A673 (cell line): Measurements from ENCODE around the gene OR52E6. TPM values are rescaled to one million over a fixed set of nuclear protein-coding genes. Genes with fewer than 3 reads are reported as not detected.
A peak's percentile ranks its signal among the peaks of the same experiment; 100 is the strongest.

Source experiments
- BruUV-seq: library from RNA; stranded (reverse); fragments of 400-500 nt; replicated peaks from 2 replicates; lab custom pipeline; 2021; lab: Mats Ljungman, UMichigan
- CTCF ChIA-PET: fragments of 300-600 bp; sonication (Branson Sonifier 250); formaldehyde crosslinking; loops from one replicate; lab custom pipeline; 2022; ENCODE audit warnings: antibody characterized with exemption; lab: Charles Lee
- POLR2A ChIA-PET: fragments of 300-600 bp; sonication (Branson Sonifier 250); formaldehyde crosslinking; loops from one replicate; lab custom pipeline; 2022; ENCODE audit warnings: antibody characterized with exemption; ENCODE audit not compliant: low non-redundant PET; lab: Charles Lee
- DNase-seq: peaks from one replicate; pipeline ENCODE4 v3.0.0-alpha.2; 2015; ENCODE audit warnings: low spot score
- H3K27ac ChIP-seq: fragments of 200-600 bp; sonication (generic); 2 replicates; pipeline ENCODE4 v1.5.1; 2016; ENCODE audit warnings: mixed run types, low read depth, mild to moderate bottlenecking, mixed read lengths, antibody characterized with exemption, low read length; ENCODE audit not compliant: poor library complexity, severe bottlenecking
- H3K27me3 ChIP-seq: fragments of 200-600 bp; sonication (generic); replicated peaks from 2 replicates; pipeline ENCODE4 v1.6.1; 2017; ENCODE audit warnings: mixed run types, low read depth, mild to moderate bottlenecking, mixed read lengths, antibody characterized with exemption, low read length; ENCODE audit not compliant: insufficient read depth, poor library complexity
- H3K36me3 ChIP-seq: fragments of 200-600 bp; sonication (generic); 2 replicates; pipeline ENCODE4 v1.6.1; 2016; ENCODE audit warnings: mixed run types, mild to moderate bottlenecking, mixed read lengths, antibody characterized with exemption, low read length; ENCODE audit not compliant: insufficient read depth, poor library complexity, severe bottlenecking
- H3K4me1 ChIP-seq: fragments of 200-600 bp; sonication (generic); 2 replicates; pipeline ENCODE4 v1.6.1; 2017; ENCODE audit warnings: mixed run types, mild to moderate bottlenecking, mixed read lengths, antibody characterized with exemption, low read length; ENCODE audit not compliant: insufficient read depth, poor library complexity, severe bottlenecking
- H3K4me3 ChIP-seq: fragments of 200-600 bp; sonication (generic); 2 replicates; pipeline ENCODE4 v1.5.1; 2016; ENCODE audit warnings: low read depth, mixed run types, mild to moderate bottlenecking, mixed read lengths, low read length; ENCODE audit not compliant: poor library complexity, severe bottlenecking
- H3K9me3 ChIP-seq: fragments of 200-600 bp; sonication (generic); 2 replicates; pipeline ENCODE4 v1.6.1; 2016; ENCODE audit warnings: mixed run types, low read depth, mild to moderate bottlenecking, mixed read lengths, antibody characterized with exemption, low read length; ENCODE audit not compliant: poor library complexity, severe bottlenecking
- EZH2 ChIP-seq: fragments of 200-600 bp; sonication (generic); IDR thresholded peaks from 2 replicates; pipeline ENCODE4 v1.6.1; 2017; ENCODE audit warnings: borderline replicate concordance, low read depth, mild to moderate bottlenecking, mixed read lengths, antibody characterized with exemption, low read length; ENCODE audit not compliant: poor library complexity, severe bottlenecking
- intact Hi-C: fragments of 100-400 bp; cut with micrococcal nuclease; formaldehyde crosslinking; loops from one replicate; pipeline ENCODE4 v1.10.0; 2022; ENCODE audit not compliant: unreplicated experiment
- total RNA-seq: library from RNA; stranded (reverse); gene quantifications from 2 replicates; pipeline ENCODE4 v1.2.3, GENCODE V29; 2021
- TF ChIP-seq, protein P1 (sequence below): fragments of 300-800, 200-600 bp; sonication (generic); conservative IDR thresholded peaks from 2 replicates; pipeline ENCODE4 v1.5.1; 2017; ENCODE audit warnings: low read depth, mild to moderate bottlenecking, antibody characterized with exemption, low read length, moderate library complexity, mixed read lengths

The OR52E6 gene
- total RNA-seq, 1 experiment from 2014 or later = not detected

- no peaks in the 10 kb centered on the region for H3K9me3 ChIP-seq
- H3K36me3 ChIP-seq = no peaks in the 10 kb centered on the region
- CTCF ChIA-PET = no interaction called here
- no peaks in the 10 kb centered on the region for H3K4me1 ChIP-seq
- H3K27me3 ChIP-seq = peaks cover 8% of the 10 kb centered on the region
- no peak for DNase-seq
- TF ChIP-seq EZH2 = no peak
- TF ChIP-seq, protein P1, sequence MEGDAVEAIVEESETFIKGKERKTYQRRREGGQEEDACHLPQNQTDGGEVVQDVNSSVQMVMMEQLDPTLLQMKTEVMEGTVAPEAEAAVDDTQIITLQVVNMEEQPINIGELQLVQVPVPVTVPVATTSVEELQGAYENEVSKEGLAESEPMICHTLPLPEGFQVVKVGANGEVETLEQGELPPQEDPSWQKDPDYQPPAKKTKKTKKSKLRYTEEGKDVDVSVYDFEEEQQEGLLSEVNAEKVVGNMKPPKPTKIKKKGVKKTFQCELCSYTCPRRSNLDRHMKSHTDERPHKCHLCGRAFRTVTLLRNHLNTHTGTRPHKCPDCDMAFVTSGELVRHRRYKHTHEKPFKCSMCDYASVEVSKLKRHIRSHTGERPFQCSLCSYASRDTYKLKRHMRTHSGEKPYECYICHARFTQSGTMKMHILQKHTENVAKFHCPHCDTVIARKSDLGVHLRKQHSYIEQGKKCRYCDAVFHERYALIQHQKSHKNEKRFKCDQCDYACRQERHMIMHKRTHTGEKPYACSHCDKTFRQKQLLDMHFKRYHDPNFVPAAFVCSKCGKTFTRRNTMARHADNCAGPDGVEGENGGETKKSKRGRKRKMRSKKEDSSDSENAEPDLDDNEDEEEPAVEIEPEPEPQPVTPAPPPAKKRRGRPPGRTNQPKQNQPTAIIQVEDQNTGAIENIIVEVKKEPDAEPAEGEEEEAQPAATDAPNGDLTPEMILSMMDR = no peak
- peak overlapping the region; percentile 44 for H3K4me3 ChIP-seq
- intact Hi-C loops = loop anchor here (2.0 kb wide), 1 partner anchor 1172 kb away; the partner anchor contains the start of gene OR51D1
- BruUV-seq = no TSS peak
- POLR2A ChIA-PET = no interaction called here
- H3K27ac ChIP-seq = no peak overlapping the region
These were observed 32.6 kb downstream of the OR52E6 start for GRCh38 chr11:5809122-5809519.

- H3K4me3 ChIP-seq = peak within 1 kb of the TSS; percentile 44
- POLR2A ChIA-PET = no interaction called here
- H3K27ac ChIP-seq = no peak within 1 kb of the TSS
- H3K4me1 ChIP-seq = no peaks in the 10 kb centered on the region
- no peaks in the 10 kb centered on the region for H3K36me3 ChIP-seq
- TF ChIP-seq, protein P1 = peak; percentile 81
- TF ChIP-seq EZH2 = no peak
- H3K27me3 ChIP-seq = peaks cover 8% of the 10 kb centered on the region
- intact Hi-C loops = loop anchor here (1.0 to 2.0 kb wide), 2 partner anchors 332 to 1172 kb away; partner anchors contain the start of gene OR51D1
- no TSS peak for BruUV-seq
- H3K9me3 ChIP-seq = no peaks in the 10 kb centered on the region
- CTCF ChIA-PET = no interaction called here
- DNase-seq = peak; percentile 73
These were observed 33.1 kb downstream of the OR52E6 start, which contains the start of gene OR52N2 for GRCh38 chr11:5808500-5809121. OR52N2 (plus strand) TSS chr11:5808924; CDS start chr11:5820336, 11,412 bp downstream.

DNA sequence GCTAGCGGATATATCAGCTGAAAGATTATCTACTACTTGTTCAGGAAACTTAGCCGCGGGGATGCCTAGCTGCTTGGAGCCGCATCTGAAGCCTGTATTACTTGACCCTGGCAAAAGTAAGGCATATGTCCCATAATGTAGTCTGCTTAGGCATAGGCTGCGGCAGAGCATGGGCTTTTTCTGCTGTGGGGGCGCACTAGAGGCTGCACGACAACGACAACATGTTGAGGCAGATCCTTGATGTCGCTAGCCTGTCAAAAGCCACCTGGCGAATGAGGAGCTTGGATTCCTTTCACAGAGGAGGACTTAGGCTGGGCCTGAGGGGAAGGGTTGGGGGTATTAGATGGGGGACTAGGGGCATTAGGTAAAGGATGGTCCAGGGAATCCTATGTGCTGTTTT, 34.1 kb downstream of the OR52E6 start:
- ChIA-PET CTCF (no interaction called here), POLR2A (no interaction called here)
- Histone ChIP-seq H3K27me3 (peaks cover 8% of the 10 kb centered on the region), H3K4me1 (no peaks in the 10 kb centered on the region), H3K27ac (no peak overlapping the region), H3K36me3 (no peaks in the 10 kb centered on the region), H3K9me3 (no peaks in the 10 kb centered on the region), H3K4me3 (no peak overlapping the region)
- no peak for DNase-seq
- no TSS peak for BruUV-seq
- intact Hi-C loops = loop anchor here (2.0 kb wide), 2 partner anchors 207 to 683 kb away; no protein-coding TSS in a partner anchor
- TF ChIP-seq, protein P1 = no peak
- TF ChIP-seq EZH2 = no peak
